ENCODE measurements around the gene HPN. TPM values are rescaled to one million over a fixed set of nuclear protein-coding genes. Genes with fewer than 3 reads are reported as not detected.

HPN gene
- total and polyA plus RNA-seq, 2 donors (not counting 3 experiments of a cell fraction or from before 2014, with no cell fraction given): 0.10 TPM; not detected in 1

DNA sequence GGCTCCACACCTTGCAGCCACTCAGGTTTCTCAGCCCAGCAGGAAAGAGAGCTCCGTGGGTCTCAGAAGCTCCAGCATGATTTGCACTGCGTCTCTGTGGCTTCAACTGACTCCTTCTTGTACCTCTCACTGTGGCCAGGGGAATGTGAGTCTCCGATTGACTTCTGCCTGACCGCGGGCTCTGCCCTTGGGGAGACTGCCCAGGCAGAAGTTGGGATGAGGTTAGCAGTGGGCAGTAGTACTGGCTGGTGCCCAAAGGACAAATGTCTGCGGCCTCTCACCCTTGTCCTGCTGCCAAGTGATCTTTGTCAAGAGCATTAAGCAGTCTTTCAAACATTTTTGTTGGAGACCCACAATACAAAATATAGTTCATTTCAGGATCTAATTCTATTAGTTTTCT lies 39.7 kb downstream of the HPN start:
- H3K9me1 ChIP-seq (replicated peaks; ENCODE audit: control insufficient read depth, extremely low read depth, insufficient read depth, low read length): no peaks in the 10 kb centered on the region
- H3K4me3 ChIP-seq (replicated peaks in 1 of 3; ENCODE audit: insufficient read depth in 1 of 3, low read depth in 1 of 3, low read length in 3 of 3): no peak overlapping the region
- ChIA-PET POLR2A (no interaction called here), CTCF (interaction anchor here (0.8 to 1.6 kb wide), 2 partner anchors 14 to 37 kb away, joined by 5 read pairs; no protein-coding TSS in a partner anchor)
- no peaks in the 10 kb centered on the region for H4K20me1 ChIP-seq (replicated peaks; ENCODE audit: control insufficient read depth, extremely low read depth, insufficient read depth, low read length)
- H3K79me2 ChIP-seq (ENCODE audit: control insufficient read depth, insufficient read depth, low read length): no peaks in the 10 kb centered on the region
- dilution Hi-C loops (cut with MboI; ENCODE audit: extremely low pct_ligation_motif_present, low sequenced_read_pairs) (no loop called here), intact Hi-C loops (cut with micrococcal nuclease) (no loop called here)
- no peak overlapping the region for H3K9ac ChIP-seq (replicated peaks; ENCODE audit: extremely low read depth, insufficient read depth, low read length)
- H3K36me3 ChIP-seq (ENCODE audit: control insufficient read depth in 2 of 2, extremely low read depth in 1 of 2, insufficient read depth in 2 of 2, low read length in 2 of 2): no peaks in the 10 kb centered on the region
- DNase-seq (ENCODE audit: low read depth, low spot score) (no peak), FAIRE-seq (no peak)
- no peaks in the 10 kb centered on the region for H3K4me1 ChIP-seq (ENCODE audit: control insufficient read depth, extremely low read depth, insufficient read depth, low read length)
- no peaks in the 10 kb centered on the region for H3K27me3 ChIP-seq (ENCODE audit: control insufficient read depth in 2 of 2, insufficient read depth in 2 of 2, low read length in 2 of 2)
- TF ChIP-seq, protein P1, sequence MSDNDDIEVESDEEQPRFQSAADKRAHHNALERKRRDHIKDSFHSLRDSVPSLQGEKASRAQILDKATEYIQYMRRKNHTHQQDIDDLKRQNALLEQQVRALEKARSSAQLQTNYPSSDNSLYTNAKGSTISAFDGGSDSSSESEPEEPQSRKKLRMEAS (IDR thresholded peaks at IDR 0.05; ENCODE audit: insufficient read depth, insufficient read length): no peak
- no peak for TF ChIP-seq POLR2AphosphoS5 (IDR thresholded peaks at IDR 0.05; ENCODE audit: insufficient read depth, low read depth, low read length)
- no peak for TF ChIP-seq GATA2 (IDR thresholded peaks at IDR 0.05; ENCODE audit: insufficient read depth, insufficient read length, low read depth, low read length)
- no peak for TF ChIP-seq JUN (IDR thresholded peaks at IDR 0.05; ENCODE audit: borderline replicate concordance, insufficient read depth, insufficient read length, low read depth)
- TF ChIP-seq, protein P2, sequence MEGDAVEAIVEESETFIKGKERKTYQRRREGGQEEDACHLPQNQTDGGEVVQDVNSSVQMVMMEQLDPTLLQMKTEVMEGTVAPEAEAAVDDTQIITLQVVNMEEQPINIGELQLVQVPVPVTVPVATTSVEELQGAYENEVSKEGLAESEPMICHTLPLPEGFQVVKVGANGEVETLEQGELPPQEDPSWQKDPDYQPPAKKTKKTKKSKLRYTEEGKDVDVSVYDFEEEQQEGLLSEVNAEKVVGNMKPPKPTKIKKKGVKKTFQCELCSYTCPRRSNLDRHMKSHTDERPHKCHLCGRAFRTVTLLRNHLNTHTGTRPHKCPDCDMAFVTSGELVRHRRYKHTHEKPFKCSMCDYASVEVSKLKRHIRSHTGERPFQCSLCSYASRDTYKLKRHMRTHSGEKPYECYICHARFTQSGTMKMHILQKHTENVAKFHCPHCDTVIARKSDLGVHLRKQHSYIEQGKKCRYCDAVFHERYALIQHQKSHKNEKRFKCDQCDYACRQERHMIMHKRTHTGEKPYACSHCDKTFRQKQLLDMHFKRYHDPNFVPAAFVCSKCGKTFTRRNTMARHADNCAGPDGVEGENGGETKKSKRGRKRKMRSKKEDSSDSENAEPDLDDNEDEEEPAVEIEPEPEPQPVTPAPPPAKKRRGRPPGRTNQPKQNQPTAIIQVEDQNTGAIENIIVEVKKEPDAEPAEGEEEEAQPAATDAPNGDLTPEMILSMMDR (IDR thresholded peaks at IDR 0.05; ENCODE audit: extremely low read depth in 1 of 2, insufficient read depth in 1 of 2, low read depth in 1 of 2, low read length in 2 of 2): no peak
- no peak overlapping the region for H3K4me2 ChIP-seq (ENCODE audit: insufficient read depth, low read length)
- no peak overlapping the region for H2AFZ ChIP-seq (ENCODE audit: low read depth, low read length)
- no peaks in the 10 kb centered on the region for H3K9me3 ChIP-seq (replicated peaks; ENCODE audit: control insufficient read depth, insufficient read depth, low read length)
- no peak overlapping the region for H3K27ac ChIP-seq (ENCODE audit: insufficient read depth, low read depth, low read length)
- BruUV-seq (replicated peaks): no TSS peak
